Stimulated activated CD4-positive, alpha-beta T cell treated with anti-CD3 and anti-CD28 coated beads, TNF-alpha, amount 100 ng/mL, for 24 hours (primary cell): ENCODE measurements around the gene NDUFB10.
"Not testable (repeated sequence)": the region's sequence is repeated elsewhere in the genome, so short reads cannot be mapped to it uniquely, and the experiment has no call there.

Experiments
- DNase-seq, 3 experiments: peaks; one replicate each; pipeline ENCODE4 v3.0.0-alpha.2; 2020; ENCODE audit warnings: low read depth in 3 of 3

NDUFB10 gene

GRCh38 chr16:1946495-1947368, 12.6 kb upstream of the NDUFB10 start:
- no peak for DNase-seq

- no peak for DNase-seq
These were observed 12.0 kb upstream of the NDUFB10 start for GRCh38 chr16:1947369-1947670.

GRCh38 chr16:1949507-1949906, 9.8 kb upstream of the NDUFB10 start:
- no peak for DNase-seq

GRCh38 chr16:1950047-1950446, 9.3 kb upstream of the NDUFB10 start:
- DNase-seq, result no peak

- no peak for DNase-seq
These were observed 8.8 kb upstream of the NDUFB10 start for GRCh38 chr16:1950559-1950958.

GRCh38 chr16:1953734-1954133, 5.6 kb upstream of the NDUFB10 start:
- no peak for DNase-seq

GRCh38 chr16:1957434-1958142, 1.8 kb upstream of the NDUFB10 start:
- not testable (repeated sequence) for DNase-seq

GRCh38 chr16:1958143-1958491, 1.2 kb upstream of the NDUFB10 start:
- not testable (repeated sequence) for DNase-seq

GRCh38 chr16:1958715-1959268, 546 bp upstream of the NDUFB10 start:
- no peak for DNase-seq

- peak in 2 of 3 experiments; percentile 38 to 57 for DNase-seq
These were observed 1.6 kb downstream of the NDUFB10 start for GRCh38 chr16:1960665-1961630.

GRCh38 chr16:1961651-1962067, 2.3 kb downstream of the NDUFB10 start:
- DNase-seq, result no peak

- DNase-seq, result not testable (repeated sequence)
These were observed 3.1 kb downstream of the NDUFB10 start for GRCh38 chr16:1962161-1963153.

GRCh38 chr16:1963806-1964505, 4.6 kb downstream of the NDUFB10 start:
- DNase-seq, result peak in 1 of 3 experiments; percentile 42

GRCh38 chr16:1964506-1965395, 5.4 kb downstream of the NDUFB10 start, which contains the start of gene RPS2:
Gene RPS2 (minus strand): TSS chr16:1964826. CDS start chr16:1964625, 201 bp downstream.
- DNase-seq, result peak; percentile 96 to 99 (median 97)

GRCh38 chr16:1965396-1966001, 6.2 kb downstream of the NDUFB10 start:
- no peak for DNase-seq

- DNase-seq, result no peak
These were observed 7.1 kb downstream of the NDUFB10 start, which contains the start of gene RNF151 for GRCh38 chr16:1966460-1966859. Gene RNF151 (plus strand): TSS chr16:1966856. CDS start chr16:1966882, 26 bp downstream.

GRCh38 chr16:1968146-1968953, 9.0 kb downstream of the NDUFB10 start:
- DNase-seq, result no peak
